ENCODE data around the gene PAXX.

GRCh38 chr9:137026384-137026783, 34.2 kb downstream of the PAXX start:
- TF ChIP-seq CTCF (IDR thresholded peaks at IDR 0.05) (no peak), POLR2A (IDR thresholded peaks at IDR 0.05) (no peak)

Measured in Peyer's patch (tissue), 4 donors.